Activated CD8-positive, alpha-beta T cell treated with anti-CD3 and anti-CD28 coated beads, Interleukin-2, amount 10 ng/mL, durations not matched to agents 7 days and 5 days (primary cell): ENCODE data around the gene SUPT5H. TPM values are rescaled to one million over a fixed set of nuclear protein-coding genes. Genes with fewer than 3 reads are reported as not detected.
A peak's percentile ranks its signal among the peaks of the same experiment; 100 is the strongest.

Experiments
- ATAC-seq: fragments of 150-1000 bp; cut with Tn5 transposase; one replicate; pipeline ENCODE4 v1.10.0; 2021; ENCODE audit warnings: moderate library complexity
- CTCF ChIA-PET: fragments of 350-600 bp; sonication (Branson Sonifier 250); formaldehyde crosslinking; loops from one replicate; lab custom pipeline; 2021; ENCODE audit warnings: antibody characterized with exemption; lab: Charles Lee
- POLR2A ChIA-PET: fragments of 350-600 bp; sonication (Branson Sonifier 250); formaldehyde crosslinking; loops from one replicate; lab custom pipeline; 2021; ENCODE audit warnings: antibody characterized with exemption; lab: Charles Lee
- DNase-seq: peaks from one replicate; pipeline ENCODE4 v3.0.0-alpha.2; 2020
- H3K27ac Mint-ChIP-seq: one replicate; pipeline ENCODE4 v1.8.0; 2021; ENCODE audit warnings: mild to moderate bottlenecking, mixed read lengths
- H3K27me3 Mint-ChIP-seq: one replicate; pipeline ENCODE4 v1.8.0; 2021; ENCODE audit warnings: low read depth, mixed read lengths
- H3K36me3 Mint-ChIP-seq: one replicate; pipeline ENCODE4 v1.8.0; 2021; ENCODE audit warnings: low read depth, mixed read lengths
- H3K4me1 Mint-ChIP-seq: one replicate; pipeline ENCODE4 v1.8.0; 2021; ENCODE audit warnings: low read depth, mixed read lengths
- H3K4me3 Mint-ChIP-seq: one replicate; pipeline ENCODE4 v1.8.0; 2021; ENCODE audit warnings: mild to moderate bottlenecking, mixed read lengths
- H3K9me3 Mint-ChIP-seq: one replicate; pipeline ENCODE4 v1.8.0; 2022; ENCODE audit warnings: mixed read lengths; ENCODE audit not compliant: insufficient read depth
- total RNA-seq, 2 experiments: library from RNA; stranded (reverse); gene quantifications; one replicate each; pipeline ENCODE4 v1.2.3, GENCODE V29; 2021

The SUPT5H gene
- total RNA-seq, 2 experiments from 2014 or later: 144 to 147 TPM

DNA sequence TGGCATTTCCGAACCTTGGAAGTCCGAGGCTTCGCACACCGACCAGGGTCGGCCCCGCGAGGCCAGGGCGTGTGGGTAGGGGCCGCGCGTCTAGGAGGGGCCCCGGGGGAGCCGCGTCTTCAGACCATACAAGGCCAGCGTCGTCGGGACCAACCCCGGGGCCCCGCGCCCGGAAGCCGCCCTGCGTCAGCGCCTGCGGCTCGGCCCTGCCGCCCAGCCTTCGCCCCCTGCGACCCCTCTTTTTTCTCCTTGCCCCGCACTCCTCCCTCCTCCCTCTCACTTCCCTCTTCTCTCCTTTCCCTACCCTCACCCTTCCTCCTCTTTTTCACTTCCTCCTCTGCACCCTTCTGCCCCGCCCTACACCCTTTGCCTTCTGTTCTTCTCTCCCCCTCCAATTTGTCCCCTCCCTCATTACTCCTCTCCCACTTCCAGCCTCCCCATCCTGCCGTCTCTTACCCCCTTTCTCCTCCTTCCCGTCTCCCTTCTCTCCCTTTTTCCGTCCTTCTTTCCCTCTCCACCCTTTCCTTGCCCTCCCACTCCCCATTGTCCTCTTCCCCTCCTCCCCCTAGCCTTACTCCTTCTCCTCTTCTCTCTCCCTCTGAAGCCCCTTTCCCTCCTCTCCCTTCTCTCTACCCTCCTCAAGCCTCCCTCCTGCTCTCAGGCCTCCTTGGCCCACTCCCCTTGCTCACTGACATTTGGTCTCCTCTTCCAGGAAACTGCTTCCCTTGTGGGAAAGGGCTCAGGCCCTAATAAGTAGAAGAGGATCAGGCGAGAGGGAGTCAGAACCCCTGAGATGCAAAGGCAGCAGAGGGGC is 35.2 kb upstream of the SUPT5H start:
- Mint-ChIP-seq H3K4me3 (peak overlapping the region; percentile 97), H3K4me1 (peaks cover 43% of the 10 kb centered on the region), H3K27me3 (no peaks in the 10 kb centered on the region), H3K36me3 (peaks cover 50% of the 10 kb centered on the region), H3K27ac (peak overlapping the region; percentile 89), H3K9me3 (no peaks in the 10 kb centered on the region)
- peak; percentile 18 for ATAC-seq
- ChIA-PET CTCF (interaction anchor here (4.6 kb wide), 1 partner anchor 13 kb away, joined by 50 read pairs; no protein-coding TSS in a partner anchor), POLR2A (interaction anchor here (0.6 to 4.1 kb wide), 3 partner anchors 10 to 98 kb away, joined by 3 to 100 read pairs (median 93); no protein-coding TSS in a partner anchor)
- peak; percentile 76 for DNase-seq

- no peak for ATAC-seq
- Mint-ChIP-seq H3K27me3 (no peaks in the 10 kb centered on the region), H3K4me3 (peak overlapping the region; percentile 97), H3K4me1 (peaks cover 42% of the 10 kb centered on the region), H3K27ac (peak overlapping the region; percentile 89), H3K9me3 (no peaks in the 10 kb centered on the region), H3K36me3 (peaks cover 50% of the 10 kb centered on the region)
- DNase-seq: no peak
- ChIA-PET POLR2A (interaction anchor here (0.6 to 4.7 kb wide), 4 partner anchors 11 to 98 kb away, joined by 3 to 93 read pairs (median 39); partner anchors contain the start of genes MED29, PAF1 and RPS16), CTCF (interaction anchor here (1.0 to 2.2 kb wide), 9 partner anchors 10 to 129 kb away, joined by 3 to 145 read pairs (median 9); partner anchors contain the start of genes GMFG, MED29, PAF1 and SAMD4B)
These were observed 34.6 kb upstream of the SUPT5H start for GRCh38 chr19:39410831-39411080.

DNA sequence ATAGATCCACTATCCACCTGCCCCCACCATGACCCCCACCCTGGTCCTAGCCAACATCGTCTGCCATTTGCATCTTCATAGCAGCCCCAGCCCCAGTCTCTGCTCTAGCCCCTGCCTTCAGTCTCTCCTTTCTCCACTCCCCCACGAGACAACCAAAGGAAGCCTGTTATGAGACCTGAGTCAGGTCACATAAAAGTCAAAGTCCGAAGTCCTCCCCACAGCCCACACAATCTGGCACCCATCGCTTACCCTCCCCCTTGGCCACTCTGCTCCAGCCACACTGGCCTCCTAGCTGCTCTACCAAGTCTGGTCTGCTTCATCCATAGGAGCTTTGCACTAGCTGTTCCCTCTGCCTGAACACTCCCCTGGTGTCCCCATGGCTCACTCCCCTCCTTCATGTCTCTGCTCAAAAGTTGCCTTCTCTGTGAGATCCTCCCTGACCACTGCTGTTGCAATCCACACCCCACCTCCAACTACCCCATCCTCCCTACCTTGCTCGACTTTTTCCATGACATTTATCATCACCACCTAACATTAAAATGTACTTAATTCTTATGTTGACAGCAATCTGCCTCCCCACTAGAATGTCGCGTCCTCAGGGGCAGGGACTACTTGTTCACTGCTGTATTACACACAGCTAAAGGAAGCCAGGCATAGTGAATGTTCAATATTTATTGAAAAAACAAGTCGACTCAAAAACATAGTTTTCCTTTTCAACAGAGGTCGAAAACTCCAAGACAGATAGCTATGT is 34.1 kb upstream of the SUPT5H start:
- ChIA-PET POLR2A (interaction anchor here (0.6 to 4.7 kb wide), 7 partner anchors 8 to 99 kb away, joined by 3 to 93 read pairs (median 7); partner anchors contain the start of genes MED29, PAF1, RPS16 and SUPT5H), CTCF (interaction anchor here (0.7 to 2.2 kb wide), 27 partner anchors 7 to 289 kb away, joined by 3 to 145 read pairs (median 5); partner anchors contain the start of genes GMFG, MED29, PAF1 and RPS16)
- peak; percentile 44 for DNase-seq
- Mint-ChIP-seq H3K4me1 (peaks cover 38% of the 10 kb centered on the region), H3K9me3 (no peaks in the 10 kb centered on the region), H3K27me3 (no peaks in the 10 kb centered on the region), H3K4me3 (peak overlapping the region; percentile 97), H3K27ac (peak overlapping the region; percentile 89), H3K36me3 (peaks cover 50% of the 10 kb centered on the region)
- ATAC-seq: no peak

GRCh38 chr19:39411832-39412099 is 33.6 kb upstream of the SUPT5H start:
- Mint-ChIP-seq H3K27ac (peak overlapping the region; percentile 89), H3K9me3 (no peaks in the 10 kb centered on the region), H3K36me3 (peaks cover 50% of the 10 kb centered on the region), H3K4me1 (peaks cover 37% of the 10 kb centered on the region), H3K4me3 (peak overlapping the region; percentile 97), H3K27me3 (no peaks in the 10 kb centered on the region)
- ChIA-PET POLR2A (interaction anchor here (1.0 to 4.7 kb wide), 6 partner anchors 8 to 33 kb away, joined by 6 to 93 read pairs (median 14); partner anchors contain the start of genes MED29, PAF1, RPS16 and SUPT5H), CTCF (interaction anchor here (0.7 to 2.2 kb wide), 28 partner anchors 8 to 290 kb away, joined by 3 to 145 read pairs (median 4); partner anchors contain the start of genes EID2B, GMFG, MED29 and PAF1)
- ATAC-seq (peak; percentile 45), DNase-seq (peak; percentile 95)

DNA sequence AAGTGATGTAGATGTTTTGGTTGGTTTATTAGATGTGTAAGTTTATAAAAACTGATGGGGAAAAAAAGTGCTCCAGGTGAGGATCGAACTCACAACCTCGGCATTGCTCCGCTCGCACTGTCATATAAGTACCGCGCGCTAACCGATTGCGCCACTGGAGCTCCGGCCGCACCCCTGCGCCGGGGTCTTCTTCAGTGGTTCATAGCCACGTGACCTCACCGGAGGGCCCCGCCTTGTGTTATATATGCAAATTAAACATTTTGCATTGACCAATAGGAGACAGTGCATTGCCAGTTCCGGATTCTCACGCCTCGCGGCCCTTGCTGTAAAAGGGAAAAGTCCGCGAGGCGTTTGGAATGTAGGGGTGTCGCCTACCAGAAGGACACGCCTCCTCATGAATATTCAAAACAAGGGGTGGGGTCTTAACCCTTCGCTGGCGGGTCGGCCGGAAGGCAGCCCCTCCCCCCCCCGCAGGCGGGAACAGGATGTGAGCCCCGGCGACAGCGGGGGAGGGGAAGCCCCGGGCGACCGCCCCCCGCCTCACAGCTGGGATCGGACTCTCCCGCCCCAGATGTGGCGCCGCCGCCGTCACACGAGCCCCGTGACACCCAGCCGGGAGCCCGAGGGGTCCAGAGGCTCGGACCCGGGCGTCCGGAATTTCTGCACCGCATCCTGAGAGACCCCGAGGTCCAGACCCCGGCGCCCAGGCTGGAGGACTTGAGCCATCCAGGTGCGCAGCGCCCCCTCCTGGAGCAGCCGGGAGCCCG is 33.1 kb upstream of the SUPT5H start, which contains the start of gene PLEKHG2:
Gene PLEKHG2 (plus strand): TSS at position 570 of the 767 bp plus-strand sequence. CDS start 1,418 bp downstream, outside the sequence.
- Mint-ChIP-seq H3K36me3 (peaks cover 48% of the 10 kb centered on the region), H3K4me3 (peak within 1 kb of the TSS; percentile 97), H3K9me3 (no peaks in the 10 kb centered on the region), H3K27me3 (no peaks in the 10 kb centered on the region), H3K27ac (peak within 1 kb of the TSS; percentile 89), H3K4me1 (peaks cover 37% of the 10 kb centered on the region)
- peak; percentile 63 for ATAC-seq
- peak; percentile 98 for DNase-seq
- ChIA-PET CTCF (interaction anchor here (0.7 to 2.2 kb wide), 24 partner anchors 8 to 290 kb away, joined by 3 to 145 read pairs (median 5); partner anchors contain the start of genes EID2B, GMFG, MED29 and PAF1), POLR2A (interaction anchor here (0.7 to 4.7 kb wide), 8 partner anchors 8 to 70 kb away, joined by 3 to 93 read pairs (median 7); partner anchors contain the start of genes MED29, PAF1, RPS16 and SAMD4B)

GRCh38 chr19:39412867-39413271 is 32.5 kb upstream of the SUPT5H start:
- no peaks in the 10 kb centered on the region for H3K27me3 Mint-ChIP-seq
- peak overlapping the region; percentile 97 for H3K4me3 Mint-ChIP-seq
- ATAC-seq (no peak), DNase-seq (no peak)
- H3K36me3 Mint-ChIP-seq: peaks cover 43% of the 10 kb centered on the region
- H3K27ac Mint-ChIP-seq: peak overlapping the region; percentile 89
- H3K9me3 Mint-ChIP-seq: no peaks in the 10 kb centered on the region
- CTCF ChIA-PET: interaction anchor here (1.0 to 2.2 kb wide), 6 partner anchors 12 to 176 kb away, joined by 3 to 64 read pairs (median 12); partner anchors contain the start of genes GMFG and RPS16
- peaks cover 37% of the 10 kb centered on the region for H3K4me1 Mint-ChIP-seq
- POLR2A ChIA-PET: interaction anchor here (1.0 to 4.7 kb wide), 5 partner anchors 8 to 32 kb away, joined by 4 to 93 read pairs (median 20); partner anchors contain the start of genes MED29, PAF1, RPS16 and SUPT5H

- Mint-ChIP-seq H3K27me3 (no peaks in the 10 kb centered on the region), H3K9me3 (no peaks in the 10 kb centered on the region), H3K4me3 (peak overlapping the region; percentile 97), H3K4me1 (peaks cover 37% of the 10 kb centered on the region), H3K27ac (peak overlapping the region; percentile 89), H3K36me3 (peaks cover 38% of the 10 kb centered on the region)
- no peak for ATAC-seq
- ChIA-PET CTCF (interaction anchor here (1.6 kb wide), 1 partner anchor 14 kb away, joined by 5 read pairs; no protein-coding TSS in a partner anchor), POLR2A (interaction anchor here (0.6 to 4.7 kb wide), 3 partner anchors 10 to 223 kb away, joined by 3 to 58 read pairs (median 3); partner anchors contain the start of gene RPS16)
- DNase-seq: no peak
These were observed 32.0 kb upstream of the SUPT5H start for GRCh38 chr19:39413272-39413910.

- CTCF ChIA-PET: interaction anchor here (0.9 to 1.6 kb wide), 2 partner anchors 13 to 18 kb away, joined by 3 to 5 read pairs; no protein-coding TSS in a partner anchor
These were observed 31.3 kb upstream of the SUPT5H start for GRCh38 chr19:39413911-39414608.

DNA sequence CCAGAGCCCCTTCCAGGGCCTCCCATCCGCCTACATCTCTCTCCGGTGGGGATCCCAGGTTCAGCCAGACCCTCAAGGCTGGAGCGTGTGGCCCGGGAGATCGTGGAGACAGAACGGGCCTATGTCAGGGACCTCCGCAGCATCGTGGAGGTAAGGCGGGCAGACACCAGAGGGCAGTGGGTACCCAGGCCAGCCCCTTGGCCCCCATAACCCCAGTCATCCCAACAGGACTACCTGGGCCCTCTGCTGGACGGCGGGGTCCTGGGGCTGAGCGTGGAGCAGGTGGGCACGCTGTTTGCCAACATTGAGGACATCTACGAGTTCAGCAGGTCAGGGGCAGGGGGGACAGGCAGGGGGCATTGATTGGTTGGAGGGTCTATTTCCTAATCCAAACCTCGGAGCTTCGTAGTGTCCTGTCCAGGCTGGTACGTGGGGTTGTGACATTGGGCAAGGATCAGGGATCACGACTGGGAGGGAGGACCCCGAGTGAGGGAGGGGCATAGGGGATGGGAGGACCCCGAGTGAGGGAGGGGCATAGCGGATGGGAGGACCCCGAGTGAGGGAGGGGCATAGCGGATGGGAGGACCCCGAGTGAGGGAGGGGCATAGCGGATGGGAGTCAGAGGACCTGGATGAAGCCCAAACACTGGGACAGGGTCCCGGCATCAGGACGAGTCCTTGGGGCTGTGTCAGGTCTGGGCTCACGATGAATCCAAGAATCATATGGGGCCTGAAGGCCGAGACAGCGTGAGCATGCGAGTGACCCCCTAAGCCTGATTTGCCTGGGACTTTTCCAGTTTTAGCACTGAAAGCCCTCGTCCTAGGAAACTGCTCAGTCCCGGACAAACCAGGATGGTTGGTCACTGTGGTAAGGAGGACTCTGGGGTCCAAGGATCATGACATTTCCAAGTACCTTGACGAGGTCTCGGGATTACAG is 30.0 kb upstream of the SUPT5H start:
- peaks cover 33% of the 10 kb centered on the region for H3K4me1 Mint-ChIP-seq
- no peak for DNase-seq
- CTCF ChIA-PET: interaction anchor here (1.6 kb wide), 1 partner anchor 12 kb away, joined by 5 read pairs; no protein-coding TSS in a partner anchor
- H3K27ac Mint-ChIP-seq: peak overlapping the region; percentile 15
- no peak for ATAC-seq
- no peaks in the 10 kb centered on the region for H3K27me3 Mint-ChIP-seq
- H3K9me3 Mint-ChIP-seq: no peaks in the 10 kb centered on the region
- H3K36me3 Mint-ChIP-seq: peaks cover 32% of the 10 kb centered on the region
- POLR2A ChIA-PET: interaction anchor here (0.5 to 4.7 kb wide), 3 partner anchors 10 to 20 kb away, joined by 3 to 58 read pairs (median 10); partner anchors contain the start of gene RPS16
- H3K4me3 Mint-ChIP-seq: no peak overlapping the region

More at GRCh38 chr19:39413911-39414608, 31.3 kb upstream of the SUPT5H start:
- Mint-ChIP-seq H3K4me3 (peak overlapping the region; percentile 97), H3K9me3 (no peaks in the 10 kb centered on the region), H3K27ac (peak overlapping the region; percentile 88), H3K36me3 (peaks cover 34% of the 10 kb centered on the region), H3K4me1 (peaks cover 37% of the 10 kb centered on the region), H3K27me3 (no peaks in the 10 kb centered on the region)
- DNase-seq (no peak), ATAC-seq (no peak)
- POLR2A ChIA-PET: interaction anchor here (0.6 to 4.7 kb wide), 2 partner anchors 21 to 223 kb away, joined by 3 to 58 read pairs; partner anchors contain the start of gene RPS16
